ENCODE results near the gene SESN2. TPM values are rescaled to one million over a fixed set of nuclear protein-coding genes. Genes with fewer than 3 reads are reported as not detected.

Gene SESN2
- total RNA-seq, 1 donor from 2014 or later = 14.1 TPM

DNA sequence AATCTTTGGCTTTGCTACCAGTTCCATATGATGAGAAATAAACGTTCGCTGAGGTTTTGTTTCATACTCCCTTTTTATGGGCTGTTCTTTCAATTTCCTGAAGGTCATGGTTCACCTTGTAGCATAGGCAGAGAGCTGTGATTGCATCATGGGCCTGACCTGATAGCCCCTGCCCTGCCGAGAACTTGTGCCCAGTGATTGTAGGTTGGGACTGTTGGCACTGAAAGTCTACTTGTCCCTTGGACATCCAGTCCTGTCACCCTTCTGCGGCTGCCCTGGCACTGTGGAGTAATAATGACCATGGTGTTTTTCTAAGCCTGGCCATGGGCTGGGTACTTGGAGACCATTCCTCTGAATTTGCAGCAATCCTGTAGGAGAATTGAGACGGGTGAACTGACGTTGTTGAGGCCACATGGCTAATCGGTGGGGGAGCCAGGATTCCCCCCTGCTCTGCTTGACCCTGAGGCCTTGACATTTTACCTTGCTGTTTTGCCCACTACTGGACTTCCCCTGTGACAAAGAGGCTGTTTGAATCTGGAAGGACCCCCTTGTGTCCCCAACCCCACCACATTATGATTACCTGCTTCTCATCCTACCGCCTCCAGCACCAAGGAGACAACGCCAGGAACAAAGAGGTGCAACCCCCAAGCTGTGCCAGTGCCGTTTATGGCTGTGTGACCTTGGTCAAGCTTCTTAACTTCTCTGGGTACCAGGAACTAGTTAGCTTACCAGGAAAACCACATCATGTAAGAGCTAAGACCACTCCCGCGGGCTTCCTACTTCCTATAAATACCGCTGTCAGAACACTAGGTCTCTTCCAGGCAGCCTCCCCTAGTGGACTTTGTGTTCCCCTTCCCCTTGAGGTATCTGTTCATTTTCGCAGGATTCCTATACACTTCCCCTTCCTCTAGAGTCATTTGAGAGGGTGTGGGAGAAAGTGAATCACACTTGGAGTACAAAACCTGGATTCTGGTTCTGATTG, 23.4 kb downstream of the SESN2 start:
- H3K4me3 Mint-ChIP-seq = no peak overlapping the region
- intact Hi-C loops (cut with micrococcal nuclease) = no loop called here
- no peak overlapping the region for H3K27ac Mint-ChIP-seq
- H3K27me3 Mint-ChIP-seq = no peaks in the 10 kb centered on the region
- no peak for DNase-seq
- H3K9me3 Mint-ChIP-seq = no peaks in the 10 kb centered on the region
- peaks cover 2% of the 10 kb centered on the region for H3K4me1 Mint-ChIP-seq
- peaks cover 19% of the 10 kb centered on the region for H3K36me3 Mint-ChIP-seq (ENCODE audit: low read depth)

DNA sequence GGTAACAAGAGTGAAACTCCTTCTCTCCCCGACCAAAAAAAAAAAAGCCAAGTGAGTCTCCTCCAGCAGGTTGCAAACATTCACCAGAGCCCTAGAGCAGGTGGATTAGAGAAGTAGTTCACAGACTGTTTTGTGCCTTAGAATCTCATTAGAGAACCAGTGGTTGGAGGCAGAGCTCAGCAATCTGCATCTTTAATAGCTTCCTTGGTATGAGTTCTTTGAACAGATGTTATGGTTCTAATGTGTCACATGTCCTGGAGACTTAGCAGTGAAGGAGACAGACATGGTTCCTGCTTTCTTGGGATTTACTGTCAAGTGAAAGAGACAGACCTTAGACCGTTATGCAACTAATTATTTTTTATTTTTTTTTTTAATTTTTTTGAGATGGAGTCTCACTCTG, 26.8 kb downstream of the SESN2 start:
- Mint-ChIP-seq H3K9me3 (no peaks in the 10 kb centered on the region), H3K27me3 (no peaks in the 10 kb centered on the region), H3K36me3 (ENCODE audit: low read depth) (peaks cover 5% of the 10 kb centered on the region), H3K4me1 (peaks cover 2% of the 10 kb centered on the region), H3K4me3 (no peak overlapping the region), H3K27ac (no peak overlapping the region)
- intact Hi-C loops (cut with micrococcal nuclease) = no loop called here
- DNase-seq = no peak

DNA sequence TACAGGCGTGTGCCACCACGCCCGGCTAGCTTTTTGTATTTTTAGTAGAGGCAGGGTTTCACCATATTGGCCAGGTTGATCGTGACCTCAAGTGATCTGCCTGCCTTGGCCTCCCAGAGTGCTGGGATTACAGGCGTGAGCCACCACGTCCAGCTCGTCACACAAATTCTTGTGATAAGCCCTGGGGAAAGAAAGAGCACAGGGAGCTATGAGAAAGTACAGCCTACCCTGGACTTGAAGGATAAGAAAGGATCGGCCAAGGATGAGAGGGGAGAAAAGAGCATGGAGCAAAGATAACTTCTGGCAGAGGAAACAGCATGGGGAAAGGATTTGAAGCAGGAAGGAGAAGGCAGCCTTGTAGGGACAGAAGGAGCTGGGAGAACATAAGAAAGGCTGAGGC, 29.2 kb downstream of the SESN2 start:
- H3K9me3 Mint-ChIP-seq = no peaks in the 10 kb centered on the region
- no peaks in the 10 kb centered on the region for H3K36me3 Mint-ChIP-seq (ENCODE audit: low read depth)
- no peak overlapping the region for H3K4me3 Mint-ChIP-seq
- no peak overlapping the region for H3K27ac Mint-ChIP-seq
- no peaks in the 10 kb centered on the region for H3K4me1 Mint-ChIP-seq
- H3K27me3 Mint-ChIP-seq = no peaks in the 10 kb centered on the region
- no peak for DNase-seq
- intact Hi-C loops (cut with micrococcal nuclease) = no loop called here

DNA sequence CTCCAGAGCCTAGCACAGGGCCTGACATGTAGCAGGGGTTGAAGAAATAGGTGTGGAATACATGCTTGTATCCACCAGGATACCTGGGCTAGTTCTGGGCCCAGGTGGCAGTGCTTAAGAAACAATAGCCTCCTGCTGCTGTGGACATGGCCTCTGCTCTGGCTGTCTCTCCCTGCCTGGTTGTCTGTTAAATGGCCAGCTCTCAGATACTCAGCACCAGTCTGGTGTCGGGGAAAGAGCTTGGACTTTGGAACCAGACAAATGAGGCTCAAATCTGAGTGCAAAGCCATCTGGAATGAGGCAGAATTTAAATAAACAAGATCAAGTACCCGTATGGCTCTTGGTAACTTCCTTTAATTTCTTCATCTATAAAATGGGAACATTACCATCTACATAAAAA, 31.5 kb downstream of the SESN2 start:
- intact Hi-C loops (cut with micrococcal nuclease) = no loop called here
- Mint-ChIP-seq H3K4me1 (no peaks in the 10 kb centered on the region), H3K27ac (no peak overlapping the region), H3K9me3 (no peaks in the 10 kb centered on the region), H3K27me3 (no peaks in the 10 kb centered on the region), H3K4me3 (no peak overlapping the region), H3K36me3 (ENCODE audit: low read depth) (no peaks in the 10 kb centered on the region)
- DNase-seq = no peak

DNA sequence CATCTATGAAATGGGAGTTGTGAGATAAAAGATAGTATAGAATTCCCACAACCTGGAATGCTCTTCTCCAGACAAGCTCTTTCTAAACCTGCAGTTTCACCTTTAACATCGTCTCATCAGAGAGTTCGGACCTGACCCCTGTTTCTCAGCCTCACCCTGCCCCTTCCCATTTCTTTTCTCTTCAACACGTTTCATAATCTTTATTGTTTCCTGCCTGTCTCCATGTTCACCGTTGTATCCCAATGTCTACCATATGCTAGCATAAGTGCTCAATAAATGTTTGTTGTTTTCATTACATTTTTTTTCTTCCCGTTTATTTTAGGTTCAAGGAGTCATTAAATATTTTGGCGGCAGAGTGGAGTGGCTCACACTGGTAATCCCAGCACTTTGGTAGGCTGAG, 32.4 kb downstream of the SESN2 start:
- intact Hi-C loops (cut with micrococcal nuclease) = no loop called here
- Mint-ChIP-seq H3K36me3 (ENCODE audit: low read depth) (no peaks in the 10 kb centered on the region), H3K4me1 (no peaks in the 10 kb centered on the region), H3K9me3 (no peaks in the 10 kb centered on the region), H3K4me3 (no peak overlapping the region), H3K27ac (no peak overlapping the region), H3K27me3 (peaks cover 4% of the 10 kb centered on the region)
- no peak for DNase-seq

DNA sequence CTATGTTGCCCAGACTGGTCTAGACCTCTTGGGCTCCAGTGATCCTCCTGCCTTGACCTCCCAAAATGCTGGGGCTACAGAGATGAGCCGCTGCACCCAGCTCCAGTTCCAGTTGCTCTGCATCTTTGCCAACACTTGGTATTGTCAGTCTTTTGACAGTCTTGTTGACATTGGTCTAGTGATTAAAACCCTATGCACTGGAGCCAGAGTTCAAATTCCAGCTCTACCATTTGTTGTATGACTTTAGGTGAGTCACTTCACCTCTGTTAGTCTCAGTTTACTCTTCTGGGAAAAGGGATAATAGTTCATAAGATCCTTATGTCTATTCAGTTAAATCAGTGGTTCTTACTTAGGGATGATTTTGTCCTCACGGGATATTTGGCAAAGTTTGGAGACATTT, 36.6 kb downstream of the SESN2 start:
- Mint-ChIP-seq H3K27me3 (peaks cover 6% of the 10 kb centered on the region), H3K9me3 (no peaks in the 10 kb centered on the region), H3K4me3 (no peak overlapping the region), H3K36me3 (ENCODE audit: low read depth) (no peaks in the 10 kb centered on the region), H3K4me1 (peaks cover 7% of the 10 kb centered on the region), H3K27ac (no peak overlapping the region)
- no peak for DNase-seq
- intact Hi-C loops (cut with micrococcal nuclease) = no loop called here

DNA sequence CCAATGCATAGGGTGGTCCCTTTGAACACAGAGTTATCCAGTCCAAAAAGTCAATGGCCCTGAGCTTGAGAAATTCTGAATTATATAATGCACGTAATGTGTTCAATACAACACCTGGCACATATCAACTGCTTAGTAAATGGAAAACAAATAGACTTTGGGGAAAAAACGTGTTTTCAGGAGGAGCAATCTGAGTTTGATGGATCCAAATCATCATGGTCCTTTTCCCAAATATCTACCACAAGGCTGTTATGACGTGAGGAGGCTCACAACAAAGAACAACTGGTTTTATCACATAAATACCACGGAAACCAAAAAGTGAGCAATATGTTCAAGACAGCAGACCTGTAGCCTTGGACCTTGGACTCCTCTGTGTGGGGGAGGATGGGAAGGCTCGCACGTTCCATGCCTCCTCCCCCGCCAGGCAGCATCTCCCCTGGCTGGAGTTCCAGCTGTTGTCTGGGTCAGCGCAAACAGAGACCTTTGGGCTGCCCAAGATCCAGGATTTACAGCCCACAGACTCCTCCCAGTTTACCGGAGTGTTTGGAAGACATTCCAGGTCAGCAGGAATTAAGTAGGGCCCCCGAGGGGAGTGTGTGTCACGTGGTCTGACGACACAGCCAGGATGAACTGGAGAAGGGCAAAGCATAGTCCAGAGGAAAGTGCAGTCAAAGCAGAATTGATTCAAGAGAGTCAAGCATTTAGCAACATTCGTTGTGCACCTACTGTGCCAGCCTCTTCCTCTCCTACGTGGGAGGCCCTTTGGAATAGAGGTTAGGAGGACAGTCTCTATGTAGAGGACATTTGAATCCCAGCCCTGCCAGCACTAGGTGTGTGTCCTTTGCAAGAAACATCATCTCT, 37.3 kb downstream of the SESN2 start:
- Mint-ChIP-seq H3K9me3 (no peaks in the 10 kb centered on the region), H3K27ac (no peak overlapping the region), H3K36me3 (ENCODE audit: low read depth) (no peaks in the 10 kb centered on the region), H3K27me3 (peaks cover 9% of the 10 kb centered on the region), H3K4me1 (peaks cover 7% of the 10 kb centered on the region), H3K4me3 (no peak overlapping the region)
- intact Hi-C loops (cut with micrococcal nuclease) = no loop called here
- no peak for DNase-seq

DNA sequence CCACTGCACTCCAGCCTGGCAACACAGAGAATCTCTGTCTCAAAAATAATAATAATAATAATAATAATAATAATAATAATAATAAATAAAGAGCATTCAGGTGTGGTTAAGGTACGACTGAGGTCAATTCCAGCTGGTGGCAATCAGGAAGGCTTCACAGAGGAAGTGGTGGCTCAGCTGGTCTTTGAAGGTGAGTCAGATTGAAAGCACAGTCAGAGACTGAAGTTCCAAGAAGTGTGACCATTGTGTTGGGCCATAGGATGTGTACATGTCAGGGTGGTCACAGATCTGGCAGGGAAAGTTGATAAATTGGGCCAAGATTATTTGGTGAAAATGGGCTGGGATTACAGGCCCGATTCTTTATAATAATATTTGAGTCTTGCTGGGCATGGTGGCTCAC, 38.5 kb downstream of the SESN2 start:
- no peaks in the 10 kb centered on the region for H3K36me3 Mint-ChIP-seq (ENCODE audit: low read depth)
- H3K4me1 Mint-ChIP-seq = peaks cover 7% of the 10 kb centered on the region
- intact Hi-C loops (cut with micrococcal nuclease) = no loop called here
- no peak overlapping the region for H3K4me3 Mint-ChIP-seq
- no peak overlapping the region for H3K27ac Mint-ChIP-seq
- DNase-seq = no peak
- H3K9me3 Mint-ChIP-seq = no peaks in the 10 kb centered on the region
- peaks cover 13% of the 10 kb centered on the region for H3K27me3 Mint-ChIP-seq

DNA sequence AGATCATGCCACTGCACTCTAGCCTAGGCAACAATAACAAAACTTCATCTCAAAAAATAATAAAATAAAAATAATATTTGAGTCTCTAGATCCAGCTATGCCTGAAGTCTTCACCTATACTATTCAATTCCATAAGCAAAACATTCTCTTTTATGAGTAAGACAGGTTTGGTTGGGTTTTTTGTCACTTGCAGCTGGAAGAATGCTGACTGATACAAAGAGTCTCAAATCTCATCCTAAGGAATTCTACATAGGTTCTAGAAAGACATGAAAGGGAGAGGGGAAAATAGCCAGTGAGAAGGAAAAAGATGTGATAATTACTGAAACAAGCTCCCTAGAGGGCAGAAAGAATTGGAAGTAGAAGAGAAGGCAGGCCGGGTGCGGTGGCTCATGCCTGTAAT, 39.1 kb downstream of the SESN2 start:
- Mint-ChIP-seq H3K4me1 (peaks cover 7% of the 10 kb centered on the region), H3K36me3 (ENCODE audit: low read depth) (no peaks in the 10 kb centered on the region), H3K27ac (no peak overlapping the region), H3K4me3 (no peak overlapping the region), H3K9me3 (no peaks in the 10 kb centered on the region), H3K27me3 (peaks cover 13% of the 10 kb centered on the region)
- intact Hi-C loops (cut with micrococcal nuclease) = no loop called here
- DNase-seq = no peak

DNA sequence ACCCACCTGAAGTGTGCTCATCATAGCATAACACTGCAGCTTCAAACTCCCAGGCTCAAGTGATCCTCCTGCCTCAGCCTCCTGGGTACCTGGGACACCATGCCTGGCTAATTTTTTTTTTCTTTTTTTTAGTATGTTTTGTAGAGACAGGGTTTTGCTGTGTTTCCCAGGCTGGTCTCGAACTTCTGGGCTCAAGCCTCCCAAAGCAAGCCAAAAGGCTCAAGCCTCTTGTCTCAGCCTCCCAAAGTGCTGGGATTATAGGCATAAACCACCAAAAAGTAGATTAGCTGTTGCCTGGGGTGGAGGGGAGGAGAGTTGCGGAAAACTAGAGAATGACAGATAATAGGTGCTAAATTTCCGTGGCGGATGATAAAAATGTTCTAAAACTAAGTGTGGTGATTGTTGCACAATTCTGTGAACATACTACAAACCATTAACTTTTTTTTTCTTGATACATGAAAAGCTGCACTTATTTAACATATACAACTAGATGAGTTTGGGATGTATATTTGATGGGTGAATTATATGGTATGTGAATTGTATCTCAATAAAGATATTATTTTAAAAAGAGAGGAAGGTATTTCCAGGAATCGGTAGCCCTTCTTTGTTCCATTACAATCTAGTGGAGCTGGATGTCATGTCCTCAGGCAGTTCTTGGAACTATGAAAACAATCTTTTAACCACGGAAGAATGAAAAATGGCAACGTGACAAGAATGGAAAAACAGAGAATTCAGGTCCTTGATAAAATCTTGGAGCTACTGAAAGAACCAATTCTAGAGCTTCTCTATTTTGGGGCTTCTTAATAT, 42.3 kb downstream of the SESN2 start:
- H3K4me3 Mint-ChIP-seq = no peak overlapping the region
- no peak overlapping the region for H3K27ac Mint-ChIP-seq
- no peaks in the 10 kb centered on the region for H3K36me3 Mint-ChIP-seq (ENCODE audit: low read depth)
- peaks cover 9% of the 10 kb centered on the region for H3K27me3 Mint-ChIP-seq
- intact Hi-C loops (cut with micrococcal nuclease) = no loop called here
- H3K9me3 Mint-ChIP-seq = no peaks in the 10 kb centered on the region
- H3K4me1 Mint-ChIP-seq = peaks cover 7% of the 10 kb centered on the region
- no peak for DNase-seq

DNA sequence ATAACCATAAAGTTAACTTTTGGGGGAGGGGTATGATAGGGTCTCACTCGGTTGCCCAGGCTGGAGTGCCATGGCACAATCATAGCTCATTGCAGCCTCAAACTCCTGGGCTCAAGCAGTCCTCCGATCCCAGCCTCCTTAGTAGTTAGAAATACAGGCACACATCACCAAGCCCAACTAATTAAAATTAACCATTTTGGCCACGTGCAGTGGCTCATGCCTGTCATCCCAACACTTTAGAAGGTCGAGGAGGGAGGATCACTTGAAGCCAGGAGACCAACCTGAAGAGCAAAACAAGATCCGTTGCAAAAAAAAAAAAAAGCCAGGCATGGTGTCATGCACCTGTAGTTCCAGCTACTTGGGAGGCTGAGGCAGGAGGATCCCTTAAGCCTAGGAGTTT, 42.9 kb downstream of the SESN2 start:
- Mint-ChIP-seq H3K4me3 (no peak overlapping the region), H3K27me3 (peaks cover 9% of the 10 kb centered on the region), H3K36me3 (ENCODE audit: low read depth) (no peaks in the 10 kb centered on the region), H3K4me1 (peaks cover 5% of the 10 kb centered on the region), H3K9me3 (no peaks in the 10 kb centered on the region), H3K27ac (no peak overlapping the region)
- no peak for DNase-seq
- intact Hi-C loops (cut with micrococcal nuclease) = no loop called here

DNA sequence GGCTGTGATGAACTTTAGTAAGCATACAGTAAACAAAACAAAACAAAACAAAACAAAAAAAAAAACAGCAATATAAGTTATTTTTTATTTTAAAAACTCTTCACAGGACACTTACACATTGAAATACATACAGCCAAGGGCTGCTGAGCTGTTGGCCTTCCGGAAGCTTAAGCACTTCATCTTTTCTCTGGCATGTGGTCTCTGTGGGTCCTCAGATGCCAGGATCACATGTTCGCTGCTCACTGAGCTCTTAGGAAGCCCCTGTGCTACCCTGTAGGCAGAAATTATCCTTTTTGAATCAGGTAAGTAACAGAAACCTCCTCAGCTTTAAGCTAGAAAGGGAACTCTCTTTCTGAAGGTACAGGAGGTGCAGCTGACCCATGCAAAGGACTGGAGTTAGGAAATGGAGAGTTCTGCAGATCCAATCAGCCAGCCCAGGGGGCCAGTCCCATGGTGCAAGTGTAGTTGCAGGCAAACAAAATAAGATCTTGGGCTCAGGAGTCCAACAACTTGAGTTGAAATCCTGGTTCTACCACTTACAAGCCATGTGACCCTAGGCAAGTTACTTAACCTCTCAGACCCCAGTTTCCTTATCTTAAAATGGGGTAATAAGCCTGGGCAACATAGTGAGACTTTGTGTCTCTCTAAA, 47.1 kb downstream of the SESN2 start:
- no peak overlapping the region for H3K4me3 Mint-ChIP-seq
- no peaks in the 10 kb centered on the region for H3K36me3 Mint-ChIP-seq (ENCODE audit: low read depth)
- H3K27me3 Mint-ChIP-seq = peaks cover 6% of the 10 kb centered on the region
- H3K4me1 Mint-ChIP-seq = no peaks in the 10 kb centered on the region
- DNase-seq = no peak
- intact Hi-C loops (cut with micrococcal nuclease) = no loop called here
- H3K27ac Mint-ChIP-seq = no peak overlapping the region
- no peaks in the 10 kb centered on the region for H3K9me3 Mint-ChIP-seq

DNA sequence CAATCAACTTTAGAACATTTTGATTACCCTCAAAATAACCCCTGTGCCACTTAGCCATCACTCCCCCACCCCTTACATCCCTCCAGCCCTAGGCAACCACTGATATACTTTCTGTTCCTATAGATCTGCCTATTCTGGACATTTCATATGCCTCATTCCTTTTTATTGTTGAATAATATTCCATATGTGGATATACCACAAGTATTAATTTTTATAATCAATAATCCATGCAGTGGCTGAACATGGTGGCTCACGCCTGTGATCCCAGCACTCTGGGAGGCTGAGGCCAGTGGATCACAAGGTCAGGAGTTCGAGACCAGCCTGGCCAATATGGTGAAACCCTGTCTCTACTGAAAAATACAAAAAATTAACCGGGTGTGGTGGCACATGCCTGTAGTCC, 49.4 kb downstream of the SESN2 start:
- intact Hi-C loops (cut with micrococcal nuclease) = no loop called here

More for the DNA sequence above, 49.4 kb downstream of the SESN2 start:
- no peaks in the 10 kb centered on the region for H3K4me1 Mint-ChIP-seq
- no peak overlapping the region for H3K4me3 Mint-ChIP-seq
- no peaks in the 10 kb centered on the region for H3K9me3 Mint-ChIP-seq
- no peak overlapping the region for H3K27ac Mint-ChIP-seq
- no peak for DNase-seq
- H3K27me3 Mint-ChIP-seq = no peaks in the 10 kb centered on the region
- no peaks in the 10 kb centered on the region for H3K36me3 Mint-ChIP-seq (ENCODE audit: low read depth)
